Tibial nerve (tissue), 4 donors: ENCODE measurements around the gene DOK7. TPM values are rescaled to one million over a fixed set of nuclear protein-coding genes. Genes with fewer than 3 reads are reported as not detected.
"Not testable (repeated sequence)": the region's sequence is repeated elsewhere in the genome, so short reads cannot be mapped to it uniquely, and the experiment has no call there.

ENCODE experiments used
- DNase-seq, 2 donors: peaks; one replicate each; pipeline ENCODE4 v3.0.0-alpha.2; 2019; ENCODE audit warnings: low spot score in 2 of 2
- H3K27ac ChIP-seq, 4 donors: fragments of 200-600 bp; sonication (generic) in 3 of 4; one replicate each; pipeline ENCODE4 v1.5.1; 2017 to 2019; ENCODE audit warnings: mild to moderate bottlenecking in 1 of 4
- H3K27me3 ChIP-seq, 2 donors: fragments of 200-600 bp; sonication (generic) in 1 of 2; one replicate each; pipeline versions ENCODE4 v1.5.1 to v1.6.0; 2017 to 2019
- H3K36me3 ChIP-seq, 3 donors: fragments of 200-600 bp; sonication (generic); one replicate each; pipeline ENCODE4 v1.5.1; 2018 to 2019
- H3K4me1 ChIP-seq, 4 donors: fragments of 200-600 bp; sonication (generic) in 3 of 4; one replicate each; pipeline ENCODE4 v1.5.1; 2017 to 2019
- H3K4me3 ChIP-seq, 4 donors: fragments of 200-600 bp; sonication (generic) in 3 of 4; one replicate each; pipeline ENCODE4 v1.5.1; 2017 to 2019; ENCODE audit warnings: mild to moderate bottlenecking in 1 of 4, moderate library complexity in 1 of 4
- H3K9me3 ChIP-seq, 4 donors: fragments of 200-600 bp; sonication (generic) in 3 of 4; one replicate each; pipeline ENCODE4 v1.5.1; 2017 to 2019
- EP300 ChIP-seq, 2 donors: sonication (generic); formaldehyde crosslinking; IDR thresholded peaks; one replicate each; pipeline ENCODE4 v1.6.1; 2017; ENCODE audit warnings: antibody characterized with exemption in 2 of 2, mild to moderate bottlenecking in 1 of 2
- POLR2A ChIP-seq, 2 donors: fragments of 450-650 bp; IDR thresholded peaks; one replicate each; pipeline ENCODE4 v1.6.1; 2017; ENCODE audit warnings: antibody characterized with exemption in 2 of 2, mild to moderate bottlenecking in 2 of 2, moderate library complexity in 2 of 2
- WGBS, 2 donors: methylation state at CpG; one replicate each; pipeline ENCODE4 v1.1.5; 2018; 5-methylcytosine and 5-hydroxymethylcytosine counted together
- total RNA-seq, 4 donors: library from RNA; depleted of rRNA; stranded (reverse); fragments of >200 nt; gene quantifications; one replicate each; pipeline ENCODE4 v1.1.0, GENCODE V29; 2016
- TF ChIP-seq, protein P1 (sequence below), 5 experiments: fragments of 200-600 bp in 3 of 5; fragments of 450-650 bp in 2 of 5; sonication (generic) in 3 of 5; IDR thresholded peaks; one replicate each; pipeline ENCODE4 v1.5.1; 2016 to 2019; ENCODE audit warnings: antibody characterized with exemption in 5 of 5, mild to moderate bottlenecking in 3 of 5, moderate library complexity in 2 of 5

DOK7 gene
- total RNA-seq, 4 donors from 2014 or later = 0.66 TPM; not detected in 3

DNA sequence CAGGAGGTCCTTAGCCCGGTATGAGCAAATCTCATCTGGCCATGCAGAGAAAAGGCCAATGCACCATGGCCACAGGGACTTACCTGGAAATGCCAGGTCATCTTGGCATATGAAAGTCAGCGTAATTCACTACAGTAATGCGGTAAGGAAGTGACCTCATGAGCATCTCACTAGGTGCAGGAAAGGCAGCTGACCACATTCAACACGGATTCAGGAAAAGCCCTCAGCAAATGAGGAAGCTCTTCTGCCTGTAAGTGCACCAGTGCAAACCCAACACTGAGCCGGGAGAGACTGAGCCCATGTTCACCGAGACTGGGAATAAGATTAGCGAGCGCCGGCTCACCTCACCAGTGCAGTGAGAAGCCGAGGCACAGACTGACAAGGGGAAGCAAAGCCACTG, 45.4 kb downstream of the DOK7 start:
- Histone ChIP-seq H3K9me3 (no peaks in the 10 kb centered on the region), H3K27me3 (no peaks in the 10 kb centered on the region), H3K4me1 (no peaks in the 10 kb centered on the region), H3K27ac (no peak overlapping the region), H3K4me3 (no peak overlapping the region), H3K36me3 (peaks cover 0 to 97% (median 17%) of the 10 kb centered on the region in 3 donors)
- WGBS, 2 donors = 85 to 88% methylated on average over 10 of the region's 10 CpGs
- no peak for DNase-seq
- no peak for TF ChIP-seq POLR2A (IDR thresholded peaks at IDR 0.05)
- no peak for TF ChIP-seq EP300 (IDR thresholded peaks at IDR 0.05)
- TF ChIP-seq, protein P1, sequence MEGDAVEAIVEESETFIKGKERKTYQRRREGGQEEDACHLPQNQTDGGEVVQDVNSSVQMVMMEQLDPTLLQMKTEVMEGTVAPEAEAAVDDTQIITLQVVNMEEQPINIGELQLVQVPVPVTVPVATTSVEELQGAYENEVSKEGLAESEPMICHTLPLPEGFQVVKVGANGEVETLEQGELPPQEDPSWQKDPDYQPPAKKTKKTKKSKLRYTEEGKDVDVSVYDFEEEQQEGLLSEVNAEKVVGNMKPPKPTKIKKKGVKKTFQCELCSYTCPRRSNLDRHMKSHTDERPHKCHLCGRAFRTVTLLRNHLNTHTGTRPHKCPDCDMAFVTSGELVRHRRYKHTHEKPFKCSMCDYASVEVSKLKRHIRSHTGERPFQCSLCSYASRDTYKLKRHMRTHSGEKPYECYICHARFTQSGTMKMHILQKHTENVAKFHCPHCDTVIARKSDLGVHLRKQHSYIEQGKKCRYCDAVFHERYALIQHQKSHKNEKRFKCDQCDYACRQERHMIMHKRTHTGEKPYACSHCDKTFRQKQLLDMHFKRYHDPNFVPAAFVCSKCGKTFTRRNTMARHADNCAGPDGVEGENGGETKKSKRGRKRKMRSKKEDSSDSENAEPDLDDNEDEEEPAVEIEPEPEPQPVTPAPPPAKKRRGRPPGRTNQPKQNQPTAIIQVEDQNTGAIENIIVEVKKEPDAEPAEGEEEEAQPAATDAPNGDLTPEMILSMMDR (IDR thresholded peaks at IDR 0.05) = no peak

DNA sequence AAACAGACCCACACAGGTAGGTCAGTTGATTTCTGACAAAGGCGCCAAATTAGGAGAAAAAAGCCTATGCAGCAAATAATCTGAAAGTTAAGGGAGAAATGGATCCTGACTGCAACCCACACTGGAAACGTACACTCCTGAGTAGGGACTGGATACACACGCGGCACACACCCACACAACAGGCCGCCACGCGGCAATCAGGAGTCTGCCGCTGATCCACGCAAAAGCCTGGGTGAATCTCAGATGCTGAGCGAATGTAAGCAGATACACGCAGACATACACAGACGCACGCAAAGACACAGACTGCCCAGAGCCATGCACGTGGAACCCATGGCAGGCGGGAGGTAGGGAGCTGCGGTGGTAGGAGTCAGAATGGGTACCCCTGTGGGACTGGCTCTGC, 47.4 kb downstream of the DOK7 start:
- TF ChIP-seq POLR2A (IDR thresholded peaks at IDR 0.05) (no peak), EP300 (IDR thresholded peaks at IDR 0.05) (no peak)
- TF ChIP-seq, protein P1 (IDR thresholded peaks at IDR 0.05) = no peak
- WGBS, 2 donors = 92 to 94% methylated on average over 16 of the region's 16 CpGs
- Histone ChIP-seq H3K36me3 (peaks cover 0 to 97% (median 19%) of the 10 kb centered on the region in 3 donors), H3K4me1 (no peaks in the 10 kb centered on the region), H3K9me3 (no peaks in the 10 kb centered on the region), H3K27me3 (no peaks in the 10 kb centered on the region), H3K4me3 (no peak overlapping the region), H3K27ac (no peak overlapping the region)
- DNase-seq = no peak

DNA sequence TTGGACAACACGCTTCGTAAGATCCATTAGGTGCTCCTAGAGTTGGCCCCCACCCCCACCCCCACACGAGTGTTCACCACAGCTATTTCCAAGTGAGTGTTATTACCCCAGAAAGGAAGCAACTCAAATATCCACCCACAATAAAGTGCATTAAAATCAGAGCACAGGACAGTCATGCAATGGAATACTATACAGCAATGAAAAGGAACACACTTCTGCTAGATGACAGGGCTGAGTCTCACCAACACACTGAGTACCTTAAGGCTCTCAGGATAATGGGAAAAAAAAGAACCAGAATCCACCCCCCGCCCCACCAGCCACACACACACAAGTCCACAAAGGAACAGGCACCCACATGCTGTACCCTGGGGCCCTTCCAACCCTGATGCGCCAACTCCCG, 48.1 kb downstream of the DOK7 start:
- Histone ChIP-seq H3K36me3 (peaks cover 0 to 97% (median 23%) of the 10 kb centered on the region in 3 donors), H3K4me3 (no peak overlapping the region), H3K4me1 (no peaks in the 10 kb centered on the region), H3K9me3 (no peaks in the 10 kb centered on the region), H3K27me3 (no peaks in the 10 kb centered on the region), H3K27ac (no peak overlapping the region)
- no peak for DNase-seq
- WGBS, 2 donors = 97 to 100% methylated on average over 6 of the region's 6 CpGs
- TF ChIP-seq, protein P1 (IDR thresholded peaks at IDR 0.05) = no peak
- no peak for TF ChIP-seq EP300 (IDR thresholded peaks at IDR 0.05)
- TF ChIP-seq POLR2A (IDR thresholded peaks at IDR 0.05) = no peak

DNA sequence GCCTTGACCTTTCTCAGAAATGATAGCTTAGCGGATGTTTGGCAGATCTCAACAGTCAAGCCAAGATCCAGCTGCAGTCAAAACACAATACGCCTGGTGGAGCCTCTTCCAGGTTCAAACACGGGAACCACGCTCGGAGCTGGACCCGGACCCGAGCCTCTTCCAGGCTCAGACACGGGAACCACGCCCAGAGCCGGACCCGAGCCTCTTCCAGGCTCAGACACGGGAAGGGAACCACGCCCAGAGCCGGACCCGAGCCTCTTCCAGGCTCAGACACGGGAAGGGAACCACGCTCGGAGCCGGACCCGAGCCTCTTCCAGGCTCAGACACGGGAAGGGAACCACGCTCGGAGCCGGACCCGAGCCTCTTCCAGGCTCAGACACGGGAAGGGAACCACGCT, 48.5 kb downstream of the DOK7 start:
- DNase-seq, H3K27me3 ChIP-seq, H3K27ac ChIP-seq, H3K9me3 ChIP-seq, H3K4me3 ChIP-seq, H3K4me1 ChIP-seq: not testable (repeated sequence)
- H3K36me3 ChIP-seq = peaks cover 3 to 97% (median 26%) of the 10 kb centered on the region in 3 donors
- WGBS, 2 donors = 91 to 94% methylated on average over 16 to 20 of the region's 27 CpGs

DNA sequence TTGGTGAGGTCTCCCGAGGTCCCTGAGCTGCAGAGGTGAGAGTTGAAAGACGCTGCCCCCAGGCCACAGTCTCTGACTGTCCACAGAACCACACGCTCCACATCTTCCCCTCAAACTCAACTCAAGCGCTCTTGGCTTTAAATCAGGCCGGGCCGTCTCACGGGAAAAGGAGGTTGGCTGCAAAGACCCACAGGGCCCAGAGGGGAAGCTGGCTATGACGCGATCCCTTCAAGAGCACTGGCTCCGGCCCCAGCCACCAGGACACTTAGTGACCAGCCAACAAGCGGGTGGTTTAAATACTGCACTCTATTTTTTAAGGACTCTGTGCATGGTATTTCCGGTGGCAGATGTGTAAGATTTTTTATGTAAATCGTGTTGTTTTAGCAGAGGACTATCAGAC, 49.2 kb downstream of the DOK7 start:
- Histone ChIP-seq H3K27ac (no peak overlapping the region), H3K4me3 (no peak overlapping the region), H3K27me3 (no peaks in the 10 kb centered on the region), H3K36me3 (peaks cover 5 to 97% (median 26%) of the 10 kb centered on the region in 3 donors), H3K9me3 (no peaks in the 10 kb centered on the region), H3K4me1 (no peaks in the 10 kb centered on the region)
- 90% methylated on average over 11 to 13 of the region's 13 CpGs for WGBS, 2 donors
- TF ChIP-seq EP300 (IDR thresholded peaks at IDR 0.05) (no peak), POLR2A (IDR thresholded peaks at IDR 0.05) (no peak)
- TF ChIP-seq, protein P1 (IDR thresholded peaks at IDR 0.05) = no peak
- DNase-seq = no peak

DNA sequence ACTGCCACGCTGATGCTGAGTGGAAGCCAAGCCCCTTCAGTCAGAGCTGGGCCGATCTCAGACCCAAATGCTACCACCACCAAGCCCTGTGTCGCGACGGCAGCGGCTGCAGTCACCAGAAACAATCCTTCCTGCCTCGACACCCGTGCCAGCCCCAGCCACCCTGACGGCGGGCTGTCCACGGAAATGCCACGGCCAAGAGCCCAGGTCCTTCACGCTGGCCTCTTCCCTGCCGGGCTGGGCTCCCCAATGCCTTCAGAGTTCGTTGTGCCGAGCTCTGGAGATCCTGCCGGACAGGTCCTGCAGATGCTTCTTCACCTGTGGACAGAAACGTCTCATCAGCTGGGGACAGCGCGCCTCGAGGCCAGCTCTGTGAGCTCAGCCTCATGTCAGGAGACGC, 49.6 kb downstream of the DOK7 start:
- Histone ChIP-seq H3K36me3 (peaks cover 5 to 97% (median 26%) of the 10 kb centered on the region in 3 donors), H3K27ac (no peak overlapping the region), H3K4me3 (no peak overlapping the region), H3K27me3 (no peaks in the 10 kb centered on the region), H3K9me3 (no peaks in the 10 kb centered on the region), H3K4me1 (no peaks in the 10 kb centered on the region)
- TF ChIP-seq POLR2A (IDR thresholded peaks at IDR 0.05) (no peak), EP300 (IDR thresholded peaks at IDR 0.05) (no peak)
- TF ChIP-seq, protein P1 (IDR thresholded peaks at IDR 0.05) = no peak
- no peak for DNase-seq
- 94 to 96% methylated on average over 9 to 22 of the region's 22 CpGs for WGBS, 2 donors
